GM21737 (cell line): ENCODE results near the gene IQSEC2.

ENCODE experiments used
- ATAC-seq: cut with Tn5 transposase; IDR thresholded peaks from one replicate; pipeline ENCODE4 v1.9.1; 2021; ENCODE audit warnings: mild to moderate bottlenecking, moderate library complexity; ENCODE audit not compliant: unreplicated experiment

IQSEC2 gene

DNA sequence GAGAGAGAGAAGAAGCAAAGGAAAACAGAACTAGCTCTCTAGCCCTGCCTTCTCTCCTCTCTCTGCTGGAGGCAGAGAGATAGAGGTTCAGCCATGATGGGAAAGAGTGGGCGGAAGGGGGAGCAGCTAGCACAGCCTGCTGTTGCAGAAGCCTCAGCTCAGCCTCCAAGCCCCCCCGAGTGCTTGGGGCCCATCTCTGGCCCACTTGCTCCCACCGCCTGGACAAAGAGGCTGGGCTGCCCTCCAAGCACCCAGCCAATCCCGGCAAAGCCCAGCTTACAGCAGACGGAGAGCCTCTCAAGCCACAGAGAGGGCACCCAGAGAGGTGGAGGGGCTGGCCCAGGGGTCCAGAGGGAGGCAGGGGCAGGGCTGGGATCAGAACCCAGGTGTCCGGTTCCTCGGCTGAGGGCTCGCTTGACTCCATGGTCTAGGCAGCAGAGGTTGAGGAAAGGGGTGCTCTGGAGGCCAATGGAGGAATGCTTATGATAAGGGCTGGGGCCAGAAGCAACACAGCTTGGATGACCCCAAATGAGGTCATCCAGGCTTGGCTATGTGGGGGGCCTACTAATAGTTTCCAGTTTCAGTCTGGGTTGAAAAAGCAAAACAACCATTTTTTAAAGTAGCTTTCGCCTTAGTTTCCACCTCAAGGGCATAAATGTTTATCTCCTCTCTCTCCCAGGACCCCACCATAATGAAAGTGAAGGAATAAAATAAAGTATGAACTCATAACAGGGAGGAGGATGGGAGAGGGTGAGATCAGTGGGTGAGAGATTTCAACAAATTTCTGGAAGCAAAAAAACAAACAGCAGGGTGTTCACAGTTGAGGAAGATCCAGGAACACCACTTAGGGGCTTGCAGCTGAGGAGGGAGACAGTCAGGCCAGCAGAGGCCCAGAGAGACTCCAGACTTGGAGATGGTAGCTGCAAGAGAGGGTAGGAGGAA, 24.9 kb upstream of the IQSEC2 start:
- ATAC-seq = no peak

DNA sequence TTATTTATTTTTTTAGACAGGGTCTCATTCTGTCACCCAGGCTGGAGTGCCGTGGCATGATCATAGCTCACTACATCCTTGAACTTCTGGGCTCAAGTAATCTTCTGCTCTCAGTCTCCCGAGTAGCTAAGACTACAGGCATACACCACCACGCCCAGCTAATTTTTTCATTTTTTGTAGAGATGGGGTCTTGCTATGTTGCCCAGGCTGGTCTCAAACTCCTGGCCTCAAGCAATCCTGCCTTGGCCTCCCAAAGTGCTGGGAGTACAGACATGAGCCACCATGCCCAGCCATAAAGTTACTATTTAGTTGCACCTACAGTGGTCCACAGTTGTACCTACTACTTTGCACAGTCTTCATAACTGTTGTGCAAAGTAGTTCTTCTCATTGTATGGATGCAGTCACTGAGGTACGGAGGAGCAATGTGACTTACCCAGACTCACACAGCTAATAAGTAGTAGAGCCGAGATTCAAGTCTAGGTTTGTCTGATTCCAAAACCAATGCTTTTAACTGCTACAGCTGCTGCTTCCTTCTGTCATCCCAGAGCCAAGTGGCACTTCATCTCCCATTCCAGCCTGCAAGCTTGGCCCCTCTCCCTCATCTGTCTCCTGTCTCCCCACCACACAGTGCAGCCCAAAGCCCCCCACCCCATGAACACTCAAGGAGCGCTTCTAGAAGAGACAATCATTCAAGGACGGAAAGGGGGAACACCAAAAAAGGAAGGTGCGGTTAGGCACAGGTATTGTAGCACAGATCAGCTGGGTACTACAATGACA, 24.0 kb upstream of the IQSEC2 start:
- ATAC-seq = no peak

DNA sequence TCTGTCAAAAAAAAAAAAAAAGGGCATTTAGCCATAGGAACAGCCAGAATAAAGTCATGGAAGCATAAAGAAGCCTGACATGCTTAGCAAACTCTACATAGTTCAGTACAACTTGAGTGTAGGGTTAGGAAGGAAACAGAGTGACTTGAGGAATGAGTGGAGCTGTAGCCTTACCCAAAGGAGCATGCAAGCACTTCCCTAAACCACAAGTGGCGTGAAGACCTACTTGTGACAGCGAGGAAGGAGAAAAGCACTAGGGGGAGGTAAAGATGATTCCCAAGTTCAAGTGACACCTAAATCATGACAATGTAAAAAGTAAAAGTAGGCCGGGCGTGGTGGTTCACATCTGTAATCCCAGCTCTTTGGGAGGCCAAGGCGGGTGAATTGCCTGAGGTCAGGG, 21.8 kb upstream of the IQSEC2 start:
- no peak for ATAC-seq

DNA sequence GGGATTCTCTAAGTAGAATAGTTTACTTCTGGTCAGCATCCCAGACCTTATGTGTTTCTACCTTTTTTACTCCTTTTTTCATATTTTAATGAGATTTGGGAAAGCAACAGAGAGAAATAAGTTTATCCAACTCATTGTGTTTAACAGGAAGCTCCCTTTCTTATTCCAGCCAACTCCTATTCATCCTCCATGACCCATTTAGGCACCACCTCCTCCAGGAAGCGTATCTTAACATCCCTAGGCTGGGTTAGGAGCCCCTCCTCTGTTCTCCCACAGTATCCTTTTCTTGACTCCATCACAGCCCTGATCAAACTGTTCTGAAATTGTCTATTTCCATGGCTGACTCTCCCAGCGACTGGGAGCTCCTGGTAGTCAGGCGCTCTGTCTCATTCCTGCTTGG, 18.8 kb upstream of the IQSEC2 start:
- ATAC-seq = no peak

DNA sequence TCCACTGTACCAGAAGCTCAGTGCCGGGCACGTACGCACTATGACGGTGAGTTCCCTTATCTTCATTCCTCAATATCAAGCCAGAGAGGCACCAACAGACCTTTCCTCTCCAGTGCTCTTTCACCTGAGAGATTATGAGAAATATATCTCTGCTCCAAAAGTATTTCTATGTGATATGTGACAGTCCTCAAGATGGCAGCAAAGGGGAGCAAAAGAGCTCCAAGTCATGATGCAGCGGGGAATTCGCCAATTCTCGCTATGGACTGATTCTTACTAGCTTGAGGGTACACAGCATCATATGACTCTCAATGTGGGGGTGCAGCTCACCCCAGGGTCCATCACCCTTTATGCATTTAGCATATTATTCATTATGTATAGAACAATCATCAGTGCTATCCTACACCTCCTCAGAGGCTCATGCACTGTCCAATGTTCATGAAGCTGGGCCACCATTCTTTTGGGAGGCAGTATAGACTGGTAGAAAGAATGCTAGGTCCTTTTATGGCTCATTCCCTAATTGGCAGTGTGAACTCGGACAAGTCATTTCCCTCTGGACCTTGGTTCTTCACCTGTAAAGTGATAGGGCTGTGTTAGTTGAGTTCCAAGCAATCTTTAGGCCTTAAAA, 12.8 kb upstream of the IQSEC2 start:
- ATAC-seq = no peak

DNA sequence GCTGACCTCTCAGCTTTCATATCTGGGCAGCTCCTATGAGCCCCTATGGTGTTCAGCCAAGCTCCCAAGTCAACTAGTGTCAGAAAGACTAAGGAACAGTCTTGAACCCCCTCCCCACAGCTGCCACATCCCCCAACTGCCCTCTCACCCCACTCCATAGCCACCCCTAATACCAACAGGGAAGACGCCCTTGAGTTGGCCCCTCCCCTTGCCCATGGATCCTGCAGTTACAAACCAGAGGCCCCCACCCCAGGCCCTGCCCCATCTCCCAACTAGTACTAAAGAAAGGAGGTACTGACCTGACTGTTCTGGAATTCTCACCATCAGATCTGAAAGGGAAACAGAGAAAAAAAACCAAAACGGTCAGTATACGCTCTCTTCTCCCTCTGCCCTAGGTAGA, 10.2 kb upstream of the IQSEC2 start:
- ATAC-seq = no peak

DNA sequence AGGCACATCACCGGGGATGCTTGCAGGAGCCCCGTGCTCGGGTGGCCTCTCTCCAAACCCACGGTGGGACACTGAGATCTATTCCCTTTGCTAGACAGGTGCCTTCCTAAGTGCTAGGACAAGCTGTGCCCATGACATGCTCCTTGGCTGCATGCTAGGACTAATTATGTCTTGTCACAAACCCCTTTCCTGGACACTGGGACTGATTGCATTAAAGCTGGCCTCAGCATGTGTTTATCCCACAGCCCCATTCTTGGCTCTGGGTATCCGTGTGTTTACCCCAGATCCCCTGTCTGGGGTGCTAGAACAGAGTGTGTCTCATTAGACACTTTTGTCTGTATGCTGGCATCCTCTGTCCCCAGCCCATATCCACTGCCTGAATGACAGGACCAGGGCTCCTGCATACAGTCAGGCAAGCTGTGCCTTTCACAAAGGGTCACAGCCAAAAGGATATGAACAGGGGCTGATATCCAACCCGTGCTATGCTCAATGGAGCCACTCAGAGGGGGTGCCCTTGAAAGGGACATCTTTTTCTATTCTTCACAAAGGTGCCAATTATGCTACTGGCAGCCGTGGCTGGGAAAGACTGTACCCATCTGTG, 9.2 kb upstream of the IQSEC2 start:
- no peak for ATAC-seq

DNA sequence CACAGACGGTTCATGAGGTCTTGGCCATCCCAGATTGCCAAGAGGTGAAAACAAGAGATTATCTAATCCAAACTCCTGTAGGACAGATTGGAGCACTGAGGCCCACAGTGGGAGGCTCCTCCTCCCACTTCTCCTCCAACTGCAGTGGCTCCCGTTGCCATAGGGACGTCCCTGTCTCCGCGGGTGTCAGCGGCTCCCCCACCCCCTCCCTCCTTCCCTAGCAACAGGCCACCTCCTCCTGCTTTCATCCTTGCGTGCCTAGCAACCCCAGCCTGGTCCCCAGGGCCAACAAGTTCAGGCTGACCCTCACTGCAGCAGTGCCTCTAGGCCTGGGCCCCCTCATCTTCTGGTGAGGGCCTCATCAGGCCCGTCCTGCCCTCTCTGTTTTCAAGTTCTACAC, 6.8 kb upstream of the IQSEC2 start:
- ATAC-seq = no peak

DNA sequence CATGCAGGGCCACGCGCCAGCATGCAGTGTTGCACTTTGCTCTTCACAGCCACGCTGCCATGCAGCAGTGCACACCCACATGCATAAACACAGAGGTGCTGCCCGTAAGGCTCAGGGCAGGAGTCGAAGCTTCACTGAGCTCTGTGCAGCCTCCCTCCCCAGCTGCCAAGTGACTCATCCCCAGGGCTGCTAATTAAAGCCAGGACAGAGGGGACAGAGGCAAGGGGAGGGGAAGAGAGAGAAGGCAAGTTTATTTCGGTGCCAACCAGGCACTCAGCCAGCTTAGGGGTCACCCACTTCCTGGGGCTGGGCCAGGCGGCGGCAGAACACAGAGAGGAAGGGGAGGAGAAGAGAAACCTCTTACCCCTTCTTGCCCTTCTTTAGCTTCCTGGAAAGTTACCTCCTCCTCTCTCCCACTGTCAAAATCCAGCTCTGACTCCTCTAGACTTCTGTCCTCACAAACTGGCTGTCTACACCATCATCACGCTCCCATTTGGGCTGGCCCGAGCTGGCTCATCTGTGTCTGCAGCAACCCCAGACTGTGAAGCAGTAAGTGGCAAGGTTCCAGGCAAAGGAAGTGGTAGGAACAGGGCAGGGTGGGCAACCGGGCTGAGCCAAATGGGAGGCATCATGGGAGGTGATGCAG, 6.2 kb upstream of the IQSEC2 start:
- ATAC-seq = no peak

DNA sequence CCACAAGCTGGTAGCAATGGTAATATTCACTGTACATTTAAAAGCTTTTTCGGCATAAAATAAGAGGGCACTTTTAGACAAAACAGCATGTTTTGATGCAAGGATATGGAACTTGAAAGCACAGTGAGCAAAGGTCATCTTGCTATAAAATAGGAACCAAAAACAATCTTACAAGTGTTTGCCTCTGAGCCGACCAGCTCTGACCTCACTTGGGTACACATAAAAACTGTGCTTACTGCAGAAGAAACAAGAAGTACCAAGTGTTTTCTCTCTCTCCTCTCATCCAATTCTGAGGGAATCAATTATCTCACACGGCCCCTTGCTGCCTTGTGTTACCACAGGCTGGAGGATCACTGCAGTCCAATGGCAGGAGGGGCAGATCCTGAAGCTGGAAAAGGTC, 4.8 kb upstream of the IQSEC2 start:
- ATAC-seq = no peak

DNA sequence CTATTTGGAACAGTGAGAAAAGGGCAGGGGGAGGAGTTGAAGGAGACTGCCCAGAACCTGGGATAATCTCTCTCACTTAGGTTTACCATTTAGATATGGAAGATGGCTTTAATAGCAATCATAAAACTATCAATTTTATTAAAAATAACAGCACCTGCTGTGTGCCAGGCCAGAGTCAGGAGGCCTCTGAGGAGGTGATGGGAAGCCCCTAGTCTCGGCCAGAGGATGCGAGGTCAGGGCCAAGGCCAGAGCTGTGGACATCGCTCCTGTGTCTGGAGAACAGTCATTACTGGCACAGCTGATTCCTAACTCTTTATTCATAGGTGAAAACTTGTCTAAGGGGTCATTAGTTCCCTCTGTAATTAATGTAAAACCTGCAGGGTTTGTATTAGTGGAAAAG, 4.2 kb upstream of the IQSEC2 start:
- no peak for ATAC-seq

DNA sequence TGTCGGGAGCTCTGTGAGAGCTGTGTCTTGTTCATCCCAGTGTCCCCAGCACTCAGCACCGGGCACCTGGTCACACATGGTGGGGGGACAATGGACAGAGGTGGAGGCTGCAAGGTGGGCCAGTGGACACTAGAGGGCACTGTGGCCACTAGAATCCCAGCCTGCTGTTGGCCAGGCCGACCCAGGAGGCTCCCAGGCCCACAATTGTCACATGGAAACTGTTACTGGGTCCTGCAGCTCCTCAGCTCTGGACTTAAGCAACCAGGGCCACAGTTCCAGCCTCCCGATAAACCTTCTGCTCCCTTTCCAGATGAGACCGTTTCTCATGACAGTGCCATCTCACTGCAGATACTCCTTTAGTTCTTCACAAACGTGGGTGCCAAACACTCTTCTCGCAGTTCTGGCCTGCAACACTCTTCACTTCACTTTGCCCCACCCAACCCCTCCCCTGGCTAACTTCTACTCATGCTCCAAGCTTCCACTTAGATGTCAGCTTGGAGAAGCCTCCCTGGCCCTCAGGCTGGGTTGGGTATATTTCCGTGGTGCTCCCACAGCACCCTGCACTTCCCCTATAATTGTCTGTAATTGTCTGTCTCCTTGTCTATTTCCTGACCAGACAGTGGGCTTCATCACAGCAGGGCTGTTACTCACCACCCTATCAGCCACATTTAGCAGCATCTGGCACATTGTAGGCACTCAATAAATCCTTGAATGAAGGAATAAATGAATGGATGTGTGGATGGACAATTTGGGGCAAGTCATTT, 3.5 kb upstream of the IQSEC2 start:
- ATAC-seq = no peak

DNA sequence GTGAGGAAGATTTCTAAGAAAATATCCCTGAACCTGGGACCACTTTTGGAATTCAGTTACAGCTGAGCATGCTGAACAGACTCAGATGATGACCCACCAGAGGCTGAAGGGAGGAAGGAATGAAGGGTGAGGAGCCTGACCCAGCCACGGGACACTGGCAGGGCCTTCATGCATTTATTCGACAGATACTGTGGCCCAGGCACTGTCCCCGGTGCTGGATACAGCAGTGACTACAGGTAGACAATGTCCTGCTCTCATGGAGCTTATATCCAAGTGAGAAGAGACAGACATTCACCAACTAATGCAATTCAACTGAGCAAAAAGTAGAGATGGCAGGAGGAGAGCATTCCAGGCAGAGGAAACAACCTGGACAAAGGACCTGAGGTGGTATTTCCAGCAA, 2.2 kb upstream of the IQSEC2 start:
- ATAC-seq = no peak

DNA sequence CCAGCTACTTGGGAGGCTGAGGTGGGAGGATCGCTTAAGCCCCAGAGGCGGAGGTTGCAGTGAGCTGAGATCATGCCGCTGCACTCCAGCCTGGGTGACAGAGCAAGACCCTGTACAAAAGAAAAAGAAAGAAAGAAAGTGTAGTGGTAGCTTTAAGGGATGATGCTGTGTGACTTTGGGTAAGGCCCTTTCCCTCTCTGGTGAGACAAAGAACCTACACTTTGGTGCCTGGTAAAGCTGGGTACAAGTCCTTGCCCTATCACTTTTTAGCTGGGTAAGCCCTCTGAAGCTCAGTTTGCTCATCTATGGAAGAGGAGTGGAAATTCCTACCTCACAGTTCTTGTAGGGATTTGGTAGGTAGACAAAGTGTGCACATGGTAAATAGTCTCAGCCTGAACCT, 1.7 kb upstream of the IQSEC2 start:
- no peak for ATAC-seq

DNA sequence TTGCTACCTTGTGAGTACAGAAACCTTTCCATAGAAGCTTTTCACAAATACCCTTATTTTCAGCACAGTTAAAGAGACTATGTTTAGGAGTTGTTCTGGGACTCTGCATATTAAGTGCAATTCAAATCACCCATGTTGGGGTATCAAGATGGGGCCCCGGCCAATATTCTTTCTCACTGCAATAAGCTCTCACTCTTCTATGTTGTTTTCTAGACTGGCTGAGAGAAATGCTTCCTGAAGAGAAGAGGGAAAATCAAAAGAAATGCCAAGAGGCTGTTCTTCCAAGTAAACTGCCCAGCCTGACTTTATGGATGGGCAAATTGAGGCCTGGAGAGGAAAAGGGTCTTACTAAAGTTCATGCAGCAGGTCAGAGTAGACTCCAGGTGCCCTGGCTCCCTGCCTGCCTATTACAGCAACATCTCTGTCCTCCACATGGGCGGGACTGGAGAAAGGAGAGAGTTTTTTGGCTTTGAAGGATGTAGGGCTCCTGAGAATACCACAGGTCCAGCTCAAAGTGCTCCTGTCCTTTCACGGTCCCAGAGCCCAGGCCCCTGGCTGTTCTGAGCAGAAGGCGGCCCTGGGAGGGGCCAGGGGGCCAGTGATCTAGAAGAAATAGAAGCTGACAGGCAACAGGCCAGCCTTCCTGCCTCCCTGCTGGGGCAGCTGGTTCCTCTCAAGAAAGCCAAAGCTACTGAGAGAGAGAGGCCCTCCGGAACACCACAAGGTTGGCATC, 745 bp upstream of the IQSEC2 start:
- ATAC-seq = no peak

DNA sequence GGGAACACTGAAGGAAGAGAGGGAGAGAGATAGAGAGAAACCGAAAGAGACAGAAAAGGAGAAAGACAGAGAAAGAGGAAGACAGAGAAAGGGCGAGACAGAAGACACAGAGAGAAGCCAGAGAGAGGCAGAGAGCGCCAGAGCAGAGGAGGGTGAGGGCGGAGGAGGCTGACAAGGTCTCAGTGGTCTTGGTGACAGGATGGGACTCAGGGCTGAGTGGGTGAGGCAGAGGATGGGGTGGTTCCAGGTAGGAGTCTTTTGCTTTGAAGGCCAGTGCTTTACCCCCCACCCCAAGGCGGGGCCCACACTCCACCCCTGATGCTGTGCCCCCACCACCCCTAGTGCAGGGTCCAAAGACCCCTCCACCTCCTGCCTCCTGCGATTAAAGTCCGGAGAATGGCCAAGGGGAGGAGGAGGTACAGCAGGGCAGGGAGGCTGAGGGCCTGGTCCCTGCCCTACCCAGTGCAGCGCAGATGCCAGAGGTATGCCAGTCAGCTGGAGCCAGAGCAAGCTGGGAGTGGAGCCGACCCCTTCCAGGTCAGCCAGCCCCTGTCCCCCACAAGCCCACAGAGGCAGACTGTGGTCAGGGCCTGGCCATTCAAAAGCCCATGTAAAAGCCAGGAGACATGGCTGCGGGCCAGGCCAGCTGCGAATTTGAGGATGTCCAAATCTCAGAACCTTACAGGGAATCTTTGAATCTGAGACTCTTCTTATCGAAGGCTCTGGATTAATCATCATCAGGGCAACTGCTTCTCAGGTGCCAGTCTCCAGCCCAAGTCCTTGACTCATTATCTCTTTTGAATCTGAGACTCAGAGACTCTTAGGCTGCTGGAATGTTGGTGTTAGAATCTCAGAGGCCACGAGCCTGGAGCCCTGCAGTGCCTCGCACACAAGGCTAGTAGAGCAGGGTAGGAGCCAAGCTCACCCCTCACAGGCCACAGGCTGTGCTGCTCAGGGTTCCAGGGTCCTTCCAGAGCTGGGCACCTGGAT, 758 bp downstream of the IQSEC2 start:
- ATAC-seq = no peak

DNA sequence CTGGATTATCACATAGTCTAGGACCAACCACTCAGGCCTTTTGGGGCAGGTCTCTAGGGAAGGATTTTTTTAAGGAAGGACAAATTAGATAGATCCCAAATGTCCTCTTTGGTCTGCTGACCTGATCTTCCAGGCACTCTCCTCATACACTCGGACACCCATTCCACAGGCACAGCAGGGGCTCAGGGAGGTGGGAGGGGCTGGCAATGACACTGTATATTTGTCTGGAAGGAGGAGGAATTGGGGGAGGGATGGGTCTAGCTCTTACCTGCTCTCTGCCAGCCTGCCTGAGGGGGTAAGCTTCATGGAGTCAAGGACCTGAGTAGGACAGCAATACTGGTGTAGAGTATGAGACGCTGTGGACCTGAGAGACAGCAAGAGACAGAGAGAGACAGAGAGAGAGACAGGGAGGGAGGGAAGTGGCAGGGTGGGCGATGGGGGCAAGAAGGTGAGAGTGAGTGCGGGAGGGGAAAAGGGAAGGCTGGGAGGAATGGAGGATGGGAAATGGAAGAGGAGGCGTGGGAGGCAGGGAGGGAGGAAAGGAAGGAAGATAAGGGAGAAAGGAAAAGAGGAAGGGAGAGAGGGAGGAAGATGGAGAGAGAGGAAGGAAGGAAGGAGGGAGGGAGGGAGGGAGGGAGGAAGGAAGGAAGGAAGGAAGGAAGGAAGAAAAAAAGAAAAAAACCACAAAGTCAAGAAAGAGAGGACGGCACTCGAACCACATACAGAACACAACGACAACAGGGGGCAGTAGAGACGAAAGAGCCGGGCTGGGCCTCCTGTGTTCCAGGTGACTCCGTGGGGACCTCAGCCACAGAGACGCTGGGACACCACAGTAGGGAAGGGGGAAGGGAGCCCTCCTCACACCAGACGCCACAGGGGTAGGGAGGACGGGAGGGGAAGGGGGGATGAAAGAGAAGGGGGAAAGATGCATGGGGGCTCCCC, 1.8 kb downstream of the IQSEC2 start:
- no peak for ATAC-seq
